Measurements from ENCODE around the gene RSPO3. TPM values are rescaled to one million over a fixed set of nuclear protein-coding genes. Genes with fewer than 3 reads are reported as not detected.
A peak's percentile ranks its signal among the peaks of the same experiment; 100 is the strongest.

Gene RSPO3
- polyA plus RNA-seq, 1 of the 3 experiments (the other 2 are of a cell fraction): not detected

DNA sequence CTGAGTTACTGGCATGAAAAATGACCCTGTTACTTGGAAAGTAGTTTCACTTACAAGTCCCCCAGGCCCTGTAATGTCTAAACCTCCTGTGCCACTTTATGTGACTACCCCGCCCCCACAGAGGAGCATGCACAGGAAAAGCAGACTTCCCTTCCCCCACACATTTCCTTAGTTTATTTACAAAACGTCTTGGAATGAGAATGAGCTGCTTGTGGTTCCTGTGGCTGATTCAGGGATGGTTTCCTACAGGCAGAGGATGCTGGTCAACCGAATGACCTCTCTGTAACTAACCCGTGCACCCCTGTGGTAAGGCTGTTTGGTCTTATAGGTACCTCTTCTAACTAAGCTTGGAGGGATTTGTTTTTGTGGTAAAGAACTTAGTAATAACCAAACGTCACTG lies 28.5 kb downstream of the RSPO3 start:
- Histone ChIP-seq H3K36me3 (replicated peaks in 1 of 2; ENCODE audit: control insufficient read depth in 1 of 2, insufficient read depth in 2 of 2, low read length in 1 of 2) (no peaks in the 10 kb centered on the region), H3K27ac (ENCODE audit: low read depth in 2 of 2, low read length in 1 of 2) (no peak overlapping the region), H3K79me2 (ENCODE audit: insufficient read depth) (no peaks in the 10 kb centered on the region), H4K20me1 (ENCODE audit: insufficient read depth) (no peaks in the 10 kb centered on the region; the same call in 1 of the 2 replicates), H3F3A (replicated peaks; ENCODE audit: insufficient read depth) (no peaks in the 10 kb centered on the region), H2AFZ (ENCODE audit: low read depth) (0 out of 2 replicates have a peak overlapping the region, but pooled peaks have one; percentile 16), H3K9ac (no peak overlapping the region), H3K9me2 (no peaks in the 10 kb centered on the region; the same call in 1 of the 2 replicates), H3K4me1 (ENCODE audit: control insufficient read depth in 1 of 2, insufficient read depth in 2 of 2, low read depth in 1 of 2, low read length in 1 of 2) (peaks cover 0 to 4% of the 10 kb centered on the region in 2 experiments; a peak in 1 of 4 replicates), H3K9me3 (no peaks in the 10 kb centered on the region), H3K4me2 (peak overlapping the region; percentile 57), H3K27me3 (ENCODE audit: insufficient read depth) (no peaks in the 10 kb centered on the region), H3K4me3 (ENCODE audit: low read depth in 2 of 2, low read length in 1 of 2) (no peak overlapping the region; a peak in 1 of 4 replicates)
- ChIA-PET CTCF (no interaction called here), POLR2A (no interaction called here)
- 0% methylated on average over 5 of the region's 5 CpGs for WGBS (ENCODE audit: low lambda C conversion rate)
- TF ChIP-seq USF2 (IDR thresholded peaks at IDR 0.05; ENCODE audit: borderline replicate concordance, low read depth, low read length) (no peak), RFX5 (IDR thresholded peaks at IDR 0.05; ENCODE audit: low read length) (no peak), NRF1 (IDR thresholded peaks at IDR 0.05; ENCODE audit: low read depth, low read length) (no peak), FOXJ3 (CRISPR knock-in tag; IDR thresholded peaks at IDR 0.05) (no peak), JUND (IDR thresholded peaks at IDR 0.05) (no peak), TCF12 (IDR thresholded peaks at IDR 0.05) (no peak), FOXM1 (IDR thresholded peaks at IDR 0.05; ENCODE audit: low read depth) (no peak), GABPA (IDR thresholded peaks at IDR 0.05; ENCODE audit: low read depth) (no peak), TAF1 (IDR thresholded peaks at IDR 0.05; ENCODE audit: borderline replicate concordance, low read depth, low read length) (no peak), RCOR1 (IDR thresholded peaks at IDR 0.05; ENCODE audit: low read length) (no peak), RAD21 (IDR thresholded peaks at IDR 0.05; ENCODE audit: low read length) (no peak)
- no peak for DNase-seq

DNA sequence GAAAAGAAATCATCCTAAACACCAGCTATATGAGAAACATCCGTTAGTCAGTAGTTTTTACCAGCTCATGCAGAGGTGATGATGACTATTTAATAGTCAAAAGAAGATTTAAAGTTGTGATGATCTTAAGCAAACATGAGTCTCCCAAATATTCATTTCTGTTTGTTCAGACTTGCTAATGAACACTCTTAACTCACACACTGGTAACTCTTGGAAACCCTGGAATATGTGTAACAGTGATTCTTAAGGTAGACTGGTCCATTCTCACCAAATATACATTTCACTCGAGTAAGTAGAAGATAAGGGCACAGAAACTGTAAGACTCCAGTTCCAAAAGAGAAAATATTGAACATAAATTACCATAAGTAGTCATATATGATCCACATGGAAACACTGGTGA lies 29.1 kb downstream of the RSPO3 start:
- Histone ChIP-seq H3K4me2 (peak overlapping the region; percentile 57; the same call in 1 of the 2 replicates), H3K4me3 (ENCODE audit: low read depth in 2 of 2, low read length in 1 of 2) (no peak overlapping the region), H3F3A (replicated peaks; ENCODE audit: insufficient read depth) (no peaks in the 10 kb centered on the region), H3K27me3 (ENCODE audit: insufficient read depth) (no peaks in the 10 kb centered on the region), H3K79me2 (ENCODE audit: insufficient read depth) (no peaks in the 10 kb centered on the region), H3K9me2 (no peaks in the 10 kb centered on the region; the same call in 1 of the 2 replicates), H3K27ac (ENCODE audit: low read depth in 2 of 2, low read length in 1 of 2) (no peak overlapping the region), H2AFZ (ENCODE audit: low read depth) (no peak overlapping the region), H3K36me3 (replicated peaks in 1 of 2; ENCODE audit: control insufficient read depth in 1 of 2, insufficient read depth in 2 of 2, low read length in 1 of 2) (no peaks in the 10 kb centered on the region), H4K20me1 (ENCODE audit: insufficient read depth) (no peaks in the 10 kb centered on the region; the same call in 1 of the 2 replicates), H3K9ac (no peak overlapping the region), H3K9me3 (no peaks in the 10 kb centered on the region), H3K4me1 (ENCODE audit: control insufficient read depth in 1 of 2, insufficient read depth in 2 of 2, low read depth in 1 of 2, low read length in 1 of 2) (peaks cover 0 to 4% of the 10 kb centered on the region in 2 experiments; a peak in 1 of 4 replicates)
- TF ChIP-seq IRF3 (IDR thresholded peaks at IDR 0.05; ENCODE audit: low read depth, low read length): no peak
- TF ChIP-seq RXRA (IDR thresholded peaks at IDR 0.05; ENCODE audit: borderline replicate concordance, low read depth): no peak
- TF ChIP-seq YY1 (IDR thresholded peaks at IDR 0.05; ENCODE audit: low read depth): no peak
- TF ChIP-seq TCF12 (IDR thresholded peaks at IDR 0.05): no peak
- no peak for TF ChIP-seq NRF1 (IDR thresholded peaks at IDR 0.05; ENCODE audit: low read depth, low read length)
- no peak for TF ChIP-seq ELF1 (IDR thresholded peaks at IDR 0.05)
- TF ChIP-seq USF2 (IDR thresholded peaks at IDR 0.05; ENCODE audit: borderline replicate concordance, low read depth, low read length): no peak
- DNase-seq: no peak
- 2% methylated on average over 2 of the region's 2 CpGs for WGBS (ENCODE audit: low lambda C conversion rate)
- ChIA-PET CTCF (no interaction called here), POLR2A (no interaction called here)
